GM18498 (cell line): Measurements from ENCODE around the gene RASSF3.

Experiments
- ATAC-seq: cut with Tn5 transposase; IDR thresholded peaks from one replicate; pipeline ENCODE4 v1.9.1; 2021; ENCODE audit warnings: mild to moderate bottlenecking, moderate library complexity; ENCODE audit not compliant: unreplicated experiment

RASSF3 gene

GRCh38 chr12:64720884-64721283 lies 110.6 kb downstream of the RASSF3 start:
- ATAC-seq: no peak

- ATAC-seq: no peak
Observed at GRCh38 chr12:64722835-64723234, 112.5 kb downstream of the RASSF3 start.

DNA sequence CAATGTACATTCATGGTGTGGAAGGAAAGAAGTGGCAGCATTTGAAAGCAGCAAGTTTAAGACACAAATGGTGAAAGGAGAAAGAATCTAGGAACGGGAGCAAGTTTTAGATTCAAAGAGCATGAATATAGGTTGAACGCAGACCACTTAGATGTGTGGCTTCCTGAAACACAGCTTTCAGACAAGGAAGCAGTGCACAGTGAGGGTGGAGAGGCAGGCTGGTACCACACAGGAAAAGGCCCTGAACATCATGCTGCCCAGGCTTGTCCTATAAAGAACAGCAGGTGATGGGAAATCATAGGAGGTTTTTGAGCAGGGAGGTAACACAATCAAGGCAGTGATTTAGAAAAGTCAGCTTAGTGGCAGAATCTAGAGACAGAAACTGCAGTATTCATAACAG lies 113.3 kb downstream of the RASSF3 start:
- ATAC-seq: no peak

DNA sequence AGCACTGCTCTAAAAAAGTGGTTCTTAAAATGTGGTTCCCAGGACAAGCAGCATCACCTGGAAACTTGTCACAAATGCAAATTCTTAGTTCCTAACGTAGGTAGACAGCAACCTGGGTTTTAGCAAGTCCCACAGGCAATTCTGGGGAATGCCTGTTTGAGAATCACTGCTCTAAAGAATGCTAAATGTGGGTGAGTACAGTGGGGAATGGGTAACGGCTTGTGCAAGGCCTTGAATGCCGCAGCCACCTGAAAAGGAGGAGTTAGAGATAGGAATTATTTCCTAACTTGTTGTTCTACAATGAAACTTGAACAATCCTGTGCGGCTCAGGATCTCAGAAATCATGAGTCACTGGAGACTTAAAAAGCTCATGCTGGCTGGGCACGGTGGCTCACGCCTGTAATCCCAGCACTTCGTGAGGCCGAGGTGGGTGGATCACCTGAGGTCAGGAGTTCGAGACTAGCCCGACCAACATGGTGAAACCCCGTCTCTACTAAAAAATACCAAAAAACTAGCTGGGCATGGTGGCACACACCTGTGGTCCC lies 114.0 kb downstream of the RASSF3 start:
- ATAC-seq: no peak

DNA sequence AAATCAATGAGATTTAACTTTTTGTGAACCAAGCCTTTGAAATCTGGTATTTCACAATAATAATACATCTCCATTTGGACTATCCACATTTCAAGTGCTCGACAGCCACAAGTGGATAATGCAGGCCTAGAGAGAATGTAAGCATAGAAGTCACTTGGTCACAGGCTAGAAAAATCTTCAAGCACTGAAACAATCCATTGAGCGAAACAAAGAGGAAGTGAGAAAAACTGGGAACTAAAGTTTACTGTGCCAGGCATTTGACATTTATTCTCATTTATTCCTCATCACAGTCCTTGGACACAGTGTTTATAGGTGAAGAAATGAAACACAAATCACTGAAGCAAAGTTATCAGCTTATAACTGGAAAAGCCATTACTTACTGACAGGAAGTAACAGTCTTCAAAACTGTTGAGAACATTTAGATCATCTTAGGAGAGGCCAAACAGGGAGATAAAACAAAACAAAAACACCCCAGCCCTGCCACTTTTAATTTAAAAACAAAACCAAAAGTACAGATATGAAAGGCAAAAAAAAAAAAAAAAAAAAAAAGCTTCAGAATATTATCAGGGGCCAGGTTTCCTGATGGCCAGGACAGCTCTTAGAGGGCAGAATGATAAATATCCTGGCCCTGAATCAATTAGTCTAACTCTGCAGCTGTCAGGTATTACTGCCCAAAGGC lies 119.8 kb downstream of the RASSF3 start:
- ATAC-seq: peak; percentile 62

GRCh38 chr12:64730588-64730969 lies 120.3 kb downstream of the RASSF3 start:
- peak; percentile 7 for ATAC-seq

- ATAC-seq: no peak
Observed at GRCh38 chr12:64731683-64732082, 121.4 kb downstream of the RASSF3 start.

GRCh38 chr12:64733857-64734256 lies 123.6 kb downstream of the RASSF3 start:
- ATAC-seq: no peak

GRCh38 chr12:64735442-64735841 lies 125.1 kb downstream of the RASSF3 start:
- ATAC-seq: no peak

- ATAC-seq: no peak
Observed at GRCh38 chr12:64736771-64737170, 126.5 kb downstream of the RASSF3 start.

- ATAC-seq: no peak
Observed at GRCh38 chr12:64737539-64737938, 127.2 kb downstream of the RASSF3 start.

DNA sequence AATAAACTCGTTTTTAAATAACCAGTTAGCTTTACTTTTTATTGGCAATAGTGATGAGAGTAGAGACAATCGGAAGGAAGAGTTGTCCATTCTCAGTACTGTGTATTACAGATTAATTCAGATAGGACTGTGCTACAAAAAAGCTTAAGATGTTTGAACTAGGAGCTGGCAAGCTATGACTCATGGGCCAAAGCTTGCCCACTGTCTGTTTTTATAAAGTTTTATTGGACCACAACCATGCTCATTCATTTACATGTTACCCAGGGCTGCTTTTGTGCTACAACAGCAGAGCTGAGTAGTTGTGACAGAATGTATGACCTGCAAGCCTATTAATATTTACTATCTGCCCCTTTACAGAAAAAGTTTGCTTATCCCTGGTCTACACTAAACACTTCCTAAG lies 129.5 kb downstream of the RASSF3 start:
- no peak for ATAC-seq

- no peak for ATAC-seq
Observed at GRCh38 chr12:64740646-64741045, 130.4 kb downstream of the RASSF3 start.

DNA sequence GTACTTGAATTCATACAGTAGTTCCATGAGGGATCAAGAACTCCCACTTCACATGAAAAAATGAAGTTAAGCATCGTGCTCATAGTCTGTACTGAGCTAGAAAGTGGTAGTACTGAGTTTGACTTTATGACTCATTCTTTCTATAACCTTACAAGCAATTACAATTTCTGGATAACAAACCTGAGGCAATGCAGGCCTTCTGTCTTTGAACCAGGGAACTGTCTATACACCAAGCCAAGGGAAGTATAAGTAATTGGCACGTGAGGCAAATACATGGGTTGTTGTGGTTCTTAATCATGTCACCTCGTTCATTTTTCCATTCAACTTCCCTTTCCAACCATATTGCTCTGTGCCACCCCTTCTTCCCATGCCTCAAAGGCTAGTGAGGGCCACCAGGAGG lies 132.1 kb downstream of the RASSF3 start:
- ATAC-seq: no peak

DNA sequence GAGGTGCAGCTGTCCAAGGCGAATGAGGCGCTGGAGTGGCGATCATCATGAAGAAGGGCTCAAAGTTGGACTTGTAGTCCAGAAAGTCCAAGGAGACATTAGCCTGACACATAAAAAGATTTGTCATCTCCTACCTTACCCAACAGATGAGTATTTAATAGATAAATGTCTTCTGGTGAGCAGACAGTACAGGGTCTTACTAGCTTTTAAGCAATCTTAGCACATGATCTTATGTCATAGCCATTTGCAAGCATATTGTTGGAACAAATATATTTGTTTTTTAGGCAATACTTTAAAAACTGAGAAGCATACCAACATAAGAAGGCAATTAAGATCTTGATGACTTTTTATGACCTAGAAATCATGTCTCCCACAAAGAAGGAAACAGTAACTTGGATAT lies 132.9 kb downstream of the RASSF3 start:
- no peak for ATAC-seq

DNA sequence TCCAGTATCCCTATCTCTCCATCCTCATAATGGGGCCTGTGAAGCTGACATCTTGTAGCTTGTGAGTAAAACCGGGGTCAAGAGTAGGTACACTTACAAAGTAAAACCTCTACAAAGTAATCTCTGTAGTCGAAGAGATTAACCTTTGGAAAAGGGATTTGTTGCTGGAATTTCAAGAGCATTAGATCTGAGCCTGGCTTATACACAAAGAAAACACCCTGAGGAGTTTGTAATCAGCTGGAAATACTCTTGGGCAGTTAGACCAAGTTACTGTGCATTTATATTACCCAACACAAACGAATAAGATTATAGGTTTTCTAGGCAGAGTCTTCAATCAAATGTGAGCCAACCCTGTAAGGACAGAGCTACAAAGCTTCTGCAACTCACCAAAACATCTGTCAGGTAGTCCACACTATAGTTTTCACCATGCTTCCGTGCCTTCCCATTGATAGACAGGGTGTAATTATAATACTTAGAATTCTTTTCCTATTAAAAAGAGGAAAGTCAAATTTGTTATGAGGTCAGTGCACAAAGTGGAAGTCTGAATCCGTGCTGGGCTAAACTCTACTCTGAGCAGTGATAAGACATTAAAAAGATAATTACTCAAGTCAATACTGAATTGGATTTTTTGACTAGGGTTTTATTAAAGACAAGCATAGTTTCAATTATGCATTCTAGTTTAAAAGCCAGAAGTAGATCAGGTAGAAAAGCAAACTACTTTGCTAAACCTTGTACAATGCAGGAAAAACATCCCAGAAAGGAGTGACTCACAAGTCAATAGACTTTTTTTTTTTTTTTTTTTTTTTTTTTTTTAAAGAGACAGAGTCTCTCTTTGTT lies 134.3 kb downstream of the RASSF3 start:
- ATAC-seq: no peak

GRCh38 chr12:64745259-64745807 lies 135.0 kb downstream of the RASSF3 start:
- ATAC-seq: no peak

- no peak for ATAC-seq
Observed at GRCh38 chr12:64745980-64746379, 135.7 kb downstream of the RASSF3 start.

DNA sequence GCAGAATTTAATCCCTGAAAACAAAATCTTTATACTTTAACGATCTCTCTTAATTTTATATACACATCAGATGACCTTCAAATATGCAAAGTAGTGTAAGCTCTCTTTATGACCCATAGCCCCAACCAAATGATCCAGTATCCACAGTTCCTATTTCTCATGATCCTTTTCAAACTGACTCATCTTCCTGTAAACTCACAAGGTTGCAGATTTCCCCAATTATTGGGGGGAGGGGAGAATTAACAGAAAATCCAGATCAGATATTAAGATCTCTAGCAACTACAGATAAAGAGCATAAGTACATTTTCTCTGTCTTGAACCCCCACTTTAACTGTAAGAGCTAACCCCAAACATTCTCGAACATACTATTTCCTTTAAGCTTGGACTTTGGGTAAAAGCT lies 136.4 kb downstream of the RASSF3 start:
- ATAC-seq: no peak
